ENCODE measurements around the gene BAZ2B.

- TF ChIP-seq CTCF (IDR thresholded peaks at IDR 0.05) (no peak), POLR2A (IDR thresholded peaks at IDR 0.05) (no peak)
These were observed 266.6 kb downstream of the BAZ2B start for GRCh38 chr2:159349674-159350299.
